GM23248 (cell line): Measurements from ENCODE around the gene KCNMA1. TPM values are rescaled to one million over a fixed set of nuclear protein-coding genes. Genes with fewer than 3 reads are reported as not detected.

Experiments used
- DNase-seq: peaks from one replicate; pipeline ENCODE4 v3.0.0-alpha.2; 2015
- H2AFZ ChIP-seq: fragments of 200-600 bp; sonication (generic); 2 replicates; pipeline ENCODE4 v1.6.1; 2016; ENCODE audit warnings: antibody characterized with exemption
- H3F3A ChIP-seq: fragments of 200-600 bp; sonication (generic); 2 replicates; pipeline ENCODE4 v1.6.1; 2016; ENCODE audit warnings: mild to moderate bottlenecking, antibody characterized with exemption, mixed run types; ENCODE audit not compliant: insufficient read depth
- H3K27ac ChIP-seq: fragments of 200-600 bp; sonication (generic); 2 replicates; pipeline ENCODE4 v1.5.1; 2016; ENCODE audit warnings: mild to moderate bottlenecking
- H3K27me3 ChIP-seq: fragments of 200-600 bp; sonication (generic); replicated peaks from 2 replicates; pipeline ENCODE4 v1.6.1; 2016; ENCODE audit warnings: mild to moderate bottlenecking; ENCODE audit not compliant: insufficient read depth
- H3K36me3 ChIP-seq: fragments of 200-600 bp; sonication (generic); 2 replicates; pipeline ENCODE4 v1.6.1; 2016; ENCODE audit warnings: low read depth, mild to moderate bottlenecking
- H3K4me1 ChIP-seq: fragments of 200-600 bp; sonication (generic); 2 replicates; pipeline ENCODE4 v1.6.1; 2016; ENCODE audit warnings: mild to moderate bottlenecking; ENCODE audit not compliant: insufficient read depth
- H3K4me2 ChIP-seq: fragments of 200-600 bp; sonication (generic); one replicate; pipeline ENCODE4 v1.6.1; 2016; ENCODE audit warnings: mild to moderate bottlenecking; ENCODE audit not compliant: unreplicated experiment
- H3K4me3 ChIP-seq: fragments of 200-600 bp; sonication (generic); 2 replicates; pipeline ENCODE4 v1.5.1; 2016; ENCODE audit warnings: mild to moderate bottlenecking
- H3K79me2 ChIP-seq: fragments of 200-600 bp; sonication (generic); 2 replicates; pipeline ENCODE4 v1.6.1; 2016; ENCODE audit warnings: mild to moderate bottlenecking; ENCODE audit not compliant: insufficient read depth
- H3K9ac ChIP-seq: fragments of 200-600 bp; sonication (generic); 2 replicates; pipeline ENCODE4 v1.6.1; 2016; ENCODE audit warnings: mild to moderate bottlenecking
- H3K9me2 ChIP-seq: fragments of 200-600 bp; sonication (generic); 2 replicates; pipeline ENCODE4 v1.6.1; 2016; ENCODE audit warnings: mixed run types, mild to moderate bottlenecking, moderate library complexity; ENCODE audit not compliant: insufficient read depth
- H3K9me3 ChIP-seq: fragments of 200-600 bp; sonication (generic); one replicate; pipeline ENCODE4 v1.6.1; 2017; ENCODE audit warnings: low read depth
- H4K20me1 ChIP-seq: fragments of 200-600 bp; sonication (generic); 2 replicates; pipeline ENCODE4 v1.6.0; 2016; ENCODE audit not compliant: insufficient read depth
- EZH2 ChIP-seq: fragments of 200-600 bp; sonication (generic); IDR thresholded peaks from 2 replicates; pipeline ENCODE4 v1.6.1; 2018; ENCODE audit warnings: antibody characterized with exemption, mild to moderate bottlenecking; ENCODE audit not compliant: insufficient read depth, poor library complexity, severe bottlenecking
- EZH2phosphoT487 ChIP-seq: fragments of 200-600 bp; sonication (generic); IDR thresholded peaks from 2 replicates; pipeline ENCODE4 v1.6.1; 2018; ENCODE audit warnings: antibody characterized with exemption, moderate library complexity, mild to moderate bottlenecking, low read depth; ENCODE audit not compliant: insufficient read depth
- WGBS, 2 experiments: methylation state at CpG; one replicate each; pipeline ENCODE4 v1.1.6; 2015 to 2017; ENCODE audit warnings: low lambda C conversion rate in 2 of 2, low coverage in 1 of 2; ENCODE audit errors: missing lambda C conversion rate in 2 of 2; 5-methylcytosine and 5-hydroxymethylcytosine counted together
- in situ Hi-C: fragments of 300-500 bp; cut with MboI; formaldehyde crosslinking; loops from 2 replicates; pipeline ENCODE4 v1.15.0; 2020
- polyA plus RNA-seq: library from polyadenylated mRNA; unstranded; fragments of >200 nt; fragmentation: Nextera tagmentation; extraction: Ambion mirVana; gene quantifications from 2 replicates; pipeline ENCODE4 v1.2.1, GENCODE V29; 2016
- total RNA-seq: library from RNA; depleted of rRNA; stranded (reverse); fragments of >200 nt; shearing (Covaris generic); gene quantifications from 2 replicates; pipeline ENCODE4 v1.2.3, GENCODE V29; 2014

KCNMA1 gene
- total and polyA plus RNA-seq, 2 experiments from 2014 or later: 14.2 to 25.1 TPM

DNA sequence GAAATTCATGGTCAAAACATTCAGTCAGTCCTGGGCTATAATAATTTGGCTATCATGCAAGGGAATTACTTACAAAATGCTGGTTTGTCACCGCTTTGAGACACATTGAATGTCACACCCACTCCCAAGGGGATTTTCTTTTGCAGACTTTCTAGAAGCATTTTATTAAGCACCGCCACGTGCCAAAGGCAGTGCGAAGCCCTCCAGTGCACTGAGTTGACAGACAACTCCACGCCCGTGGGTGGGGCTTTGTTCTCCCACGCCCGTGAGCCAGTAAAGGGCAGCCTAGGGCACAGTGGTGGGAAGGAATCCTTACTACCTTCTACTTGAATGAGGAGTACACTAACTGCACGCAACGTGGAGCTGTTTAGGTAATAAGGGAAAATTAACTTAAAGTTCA, 515.8 kb downstream of the KCNMA1 start:
- H3K4me1 ChIP-seq: no peaks in the 10 kb centered on the region
- no peaks in the 10 kb centered on the region for H3F3A ChIP-seq
- no peak for DNase-seq
- H3K9me2 ChIP-seq: no peaks in the 10 kb centered on the region
- H3K9ac ChIP-seq: no peak overlapping the region
- H3K9me3 ChIP-seq: no peaks in the 10 kb centered on the region
- no peaks in the 10 kb centered on the region for H3K79me2 ChIP-seq
- no peaks in the 10 kb centered on the region for H3K27me3 ChIP-seq
- no peaks in the 10 kb centered on the region for H4K20me1 ChIP-seq
- no peaks in the 10 kb centered on the region for H3K36me3 ChIP-seq
- 71 to 76% methylated on average over 10 of the region's 10 CpGs for WGBS, 2 experiments
- no peak overlapping the region for H3K4me2 ChIP-seq
- in situ Hi-C loops: loop anchor here (25.0 kb wide), 2 partner anchors 560 to 1735 kb away; no protein-coding TSS in a partner anchor
- TF ChIP-seq EZH2phosphoT487: no peak
- TF ChIP-seq EZH2: no peak
- H2AFZ ChIP-seq: no peak overlapping the region
- no peak overlapping the region for H3K4me3 ChIP-seq
- H3K27ac ChIP-seq: no peak overlapping the region

DNA sequence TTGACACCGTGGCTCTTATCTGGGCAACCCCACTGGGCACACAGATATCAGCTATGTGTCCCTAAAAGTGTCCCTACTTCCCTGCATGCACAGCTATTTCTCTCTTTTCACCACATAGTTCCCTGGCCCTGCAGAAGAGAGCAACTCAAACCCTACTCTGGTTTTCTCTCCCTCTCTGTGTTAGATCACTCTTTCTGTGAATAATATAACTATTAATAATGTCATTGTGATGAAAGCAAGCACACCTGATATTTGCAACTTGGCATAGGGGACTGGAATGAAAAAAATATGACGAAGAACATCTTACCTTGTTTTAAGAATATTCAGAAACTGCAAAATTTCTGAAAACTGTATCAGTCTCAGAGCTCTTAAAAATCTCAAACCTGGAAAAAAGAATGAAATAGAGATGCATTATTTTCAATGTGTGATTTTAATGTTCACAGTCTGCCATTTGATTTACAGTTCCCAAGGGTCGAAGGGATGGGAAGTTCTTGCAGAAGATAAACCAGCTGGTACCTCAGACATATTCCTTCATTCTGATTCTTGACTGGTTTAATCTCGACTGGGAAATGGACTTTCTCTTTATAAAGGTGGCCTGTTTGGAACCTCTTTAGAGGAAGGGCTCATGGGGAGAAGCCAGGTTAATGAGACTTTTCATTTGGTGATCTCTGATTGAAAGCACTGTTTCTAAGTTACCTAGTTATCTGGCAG, 516.8 kb downstream of the KCNMA1 start:
- 76% methylated on average over 4 of the region's 4 CpGs for WGBS, 2 experiments
- H3K9ac ChIP-seq: no peak overlapping the region
- H3K27me3 ChIP-seq: no peaks in the 10 kb centered on the region
- no peak overlapping the region for H3K4me3 ChIP-seq
- H3K4me1 ChIP-seq: no peaks in the 10 kb centered on the region
- H4K20me1 ChIP-seq: no peaks in the 10 kb centered on the region
- H3K79me2 ChIP-seq: no peaks in the 10 kb centered on the region
- H3K9me3 ChIP-seq: no peaks in the 10 kb centered on the region
- no peaks in the 10 kb centered on the region for H3K36me3 ChIP-seq
- H3K27ac ChIP-seq: no peak overlapping the region
- no peak for DNase-seq
- no peaks in the 10 kb centered on the region for H3F3A ChIP-seq
- in situ Hi-C loops: loop anchor here (25.0 kb wide), 2 partner anchors 559 to 1734 kb away; no protein-coding TSS in a partner anchor
- H2AFZ ChIP-seq: no peak overlapping the region
- TF ChIP-seq EZH2 (no peak), EZH2phosphoT487 (no peak)
- no peak overlapping the region for H3K4me2 ChIP-seq
- H3K9me2 ChIP-seq: no peaks in the 10 kb centered on the region

DNA sequence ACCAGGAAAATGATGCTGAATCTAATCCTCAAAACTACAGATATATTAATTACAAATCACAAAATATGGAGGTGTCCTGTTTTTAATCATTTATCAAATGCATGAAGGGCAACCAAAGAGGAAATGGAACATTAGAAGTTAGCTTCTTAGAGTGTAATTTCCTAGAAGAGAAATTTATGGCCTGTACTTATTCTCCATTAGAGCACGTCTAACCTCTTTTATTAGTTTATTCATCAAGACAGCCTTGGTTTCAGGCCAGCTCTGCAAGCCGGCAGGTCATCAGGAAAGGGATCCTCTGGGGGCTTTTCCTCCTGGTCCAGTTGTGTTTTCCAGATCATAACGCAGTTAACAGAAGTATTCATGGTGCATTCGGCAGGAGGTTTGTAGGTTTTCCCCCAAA, 517.6 kb downstream of the KCNMA1 start:
- Histone ChIP-seq H2AFZ (no peak overlapping the region), H3K36me3 (no peaks in the 10 kb centered on the region), H3K27ac (no peak overlapping the region), H3K4me2 (no peak overlapping the region), H3K9ac (no peak overlapping the region), H3K9me3 (no peaks in the 10 kb centered on the region), H3K4me1 (no peaks in the 10 kb centered on the region), H3K79me2 (no peaks in the 10 kb centered on the region), H4K20me1 (no peaks in the 10 kb centered on the region), H3F3A (no peaks in the 10 kb centered on the region), H3K27me3 (no peaks in the 10 kb centered on the region), H3K9me2 (no peaks in the 10 kb centered on the region), H3K4me3 (no peak overlapping the region)
- TF ChIP-seq EZH2 (no peak), EZH2phosphoT487 (no peak)
- no peak for DNase-seq
- WGBS, 2 experiments: 94 to 96% methylated on average over 4 of the region's 4 CpGs
- in situ Hi-C loops: loop anchor here (25.0 kb wide), 2 partner anchors 558 to 1733 kb away; no protein-coding TSS in a partner anchor

DNA sequence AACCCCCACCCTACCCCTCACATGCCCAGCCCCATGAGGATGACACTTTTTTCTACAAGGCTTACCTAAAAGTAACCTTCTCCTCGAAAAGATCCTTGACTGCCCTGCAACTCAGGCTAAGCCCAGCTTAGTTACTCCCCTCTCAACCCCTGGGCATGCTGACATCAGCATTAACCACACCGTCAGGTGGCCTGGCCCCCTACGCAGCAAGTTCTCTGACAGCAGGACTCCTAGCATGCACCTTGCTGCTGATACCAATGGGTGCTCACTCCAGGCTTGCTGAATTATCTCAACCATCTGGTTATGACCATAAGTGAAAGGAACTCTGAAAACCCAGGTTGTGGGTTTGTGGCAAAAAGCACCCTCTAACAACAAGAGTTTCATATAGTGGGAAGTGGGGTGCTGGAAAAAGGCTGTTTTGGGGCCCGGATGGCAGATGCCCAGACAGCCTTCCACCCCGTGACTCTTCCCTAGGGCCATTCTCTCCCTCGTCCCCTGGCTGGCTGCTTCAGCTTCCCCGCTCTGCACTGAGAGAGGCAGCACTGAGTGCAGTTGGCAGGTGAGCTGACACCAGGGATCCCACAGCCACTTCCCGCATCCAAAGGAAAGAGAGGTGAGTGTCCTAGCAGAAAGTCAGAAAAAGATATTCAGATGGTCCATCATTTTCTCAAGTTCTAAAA, 518.9 kb downstream of the KCNMA1 start:
- H2AFZ ChIP-seq: no peak overlapping the region
- no peaks in the 10 kb centered on the region for H3K27me3 ChIP-seq
- H3K27ac ChIP-seq: no peak overlapping the region
- H3K9me3 ChIP-seq: no peaks in the 10 kb centered on the region
- no peak overlapping the region for H3K4me2 ChIP-seq
- no peaks in the 10 kb centered on the region for H3K4me1 ChIP-seq
- in situ Hi-C loops: loop anchor here (25.0 kb wide), 2 partner anchors 556 to 1731 kb away; no protein-coding TSS in a partner anchor
- TF ChIP-seq EZH2: no peak
- TF ChIP-seq EZH2phosphoT487: no peak
- 95 to 97% methylated on average over 8 of the region's 8 CpGs for WGBS, 2 experiments
- H3K9me2 ChIP-seq: no peaks in the 10 kb centered on the region
- no peak for DNase-seq
- H4K20me1 ChIP-seq: no peaks in the 10 kb centered on the region
- no peaks in the 10 kb centered on the region for H3F3A ChIP-seq
- H3K79me2 ChIP-seq: no peaks in the 10 kb centered on the region
- H3K36me3 ChIP-seq: no peaks in the 10 kb centered on the region
- H3K9ac ChIP-seq: no peak overlapping the region
- no peak overlapping the region for H3K4me3 ChIP-seq
